B cell (primary cell): ENCODE data around the gene PCBP3. TPM values are rescaled to one million over a fixed set of nuclear protein-coding genes. Genes with fewer than 3 reads are reported as not detected.
A peak's percentile ranks its signal among the peaks of the same experiment; 100 is the strongest.

Experiments used
- ATAC-seq: fragments of 200-7000 bp; cut with Tn5 transposase; one replicate; pipeline ENCODE4 v1.10.0; 2021; ENCODE audit warnings: low read depth, mild to moderate bottlenecking, moderate number of reproducible peaks, moderate library complexity
- CTCF ChIA-PET: fragments of 350-600 bp; sonication (Branson Sonifier 250); formaldehyde crosslinking; loops from one replicate; lab custom pipeline; 2021; ENCODE audit warnings: antibody characterized with exemption, inconsistent platforms; lab: Charles Lee
- POLR2A ChIA-PET: fragments of 350-600 bp; sonication (Branson Sonifier 250); formaldehyde crosslinking; loops from one replicate; lab custom pipeline; 2021; ENCODE audit warnings: antibody characterized with exemption; lab: Charles Lee
- DNase-seq: peaks from one replicate; pipeline ENCODE4 v3.0.0; 2013
- H2AFZ ChIP-seq: 2 replicates; pipeline ENCODE4 v1.6.1; 2012; ENCODE audit warnings: mild to moderate bottlenecking, low read depth, low read length; ENCODE audit not compliant: insufficient read depth, poor library complexity, severe bottlenecking
- H3K27ac ChIP-seq, 2 donors: 1 replicate in 1 of 2; 2 replicates in 1 of 2; pipeline ENCODE4 v1.5.1; 2012 to 2013; ENCODE audit warnings: low read length in 2 of 2, mild to moderate bottlenecking in 2 of 2, moderate library complexity in 1 of 2
- H3K27me3 ChIP-seq, 4 experiments: fragments of 200-600 bp in 1 of 4; sonication (generic) in 1 of 4; replicated peaks in 1 of 4; 1 replicate in 2 of 4; 2 replicates in 2 of 4; pipeline versions ENCODE4 v1.6.1 to v1.7.0; 2013 to 2016; ENCODE audit warnings: low read length in 3 of 4, mild to moderate bottlenecking in 2 of 4, mixed read lengths in 1 of 4, moderate library complexity in 1 of 4; ENCODE audit not compliant: insufficient read depth in 4 of 4, control insufficient read depth in 3 of 4; ENCODE audit errors: control extremely low read depth in 1 of 4
- H3K36me3 ChIP-seq, 2 experiments: replicated peaks in 1 of 2; 1 replicate in 1 of 2; 2 replicates in 1 of 2; pipeline versions ENCODE4 v1.6.1 to v1.7.1; 2013; ENCODE audit warnings: low read length in 1 of 2; ENCODE audit not compliant: insufficient read depth in 2 of 2, control insufficient read depth in 1 of 2; ENCODE audit errors: control extremely low read depth in 1 of 2, extremely low read depth in 1 of 2
- H3K4me1 ChIP-seq, 2 donors: fragments of 200-600 bp in 1 of 2; sonication (generic) in 1 of 2; 1 replicate in 1 of 2; 2 replicates in 1 of 2; pipeline versions ENCODE4 v1.5.1 to v1.6.1; 2013 to 2017; ENCODE audit warnings: low read length in 2 of 2; ENCODE audit not compliant: control insufficient read depth in 2 of 2, insufficient read depth in 2 of 2
- H3K4me2 ChIP-seq: replicated peaks from 2 replicates; pipeline ENCODE3; 2012; ENCODE audit warnings: mild to moderate bottlenecking, low read depth, low read length; ENCODE audit not compliant: poor library complexity, severe bottlenecking
- H3K4me3 ChIP-seq, 5 experiments: fragments of 200-600 bp in 1 of 5; sonication (generic) in 1 of 5; 1 replicate in 3 of 5; 2 replicates in 2 of 5; pipeline versions ENCODE4 v1.5.1 to v1.7.0; 2011 to 2016; ENCODE audit warnings: low read length in 4 of 5, mild to moderate bottlenecking in 4 of 5, low read depth in 2 of 5, control low read depth in 1 of 5, moderate library complexity in 1 of 5; ENCODE audit not compliant: insufficient read depth in 1 of 5; ENCODE audit errors: control extremely low read depth in 1 of 5, extremely low read depth in 1 of 5
- H3K79me2 ChIP-seq: fragments of 200-600 bp; sonication (generic); one replicate; pipeline ENCODE4 v1.6.0; 2016; ENCODE audit warnings: low read length; ENCODE audit not compliant: control insufficient read depth, insufficient read depth
- H3K9ac ChIP-seq: fragments of 200-600 bp; sonication (generic); 2 replicates; pipeline ENCODE4 v1.6.1; 2017; ENCODE audit warnings: mild to moderate bottlenecking, low read length, moderate library complexity
- H3K9me3 ChIP-seq, 3 donors: one replicate each; pipeline versions ENCODE4 v1.6.1 to v1.7.1; 2013; ENCODE audit warnings: low read length in 2 of 3; ENCODE audit not compliant: control insufficient read depth in 2 of 3, insufficient read depth in 1 of 3; ENCODE audit errors: control extremely low read depth in 1 of 3
- H4K20me1 ChIP-seq: 2 replicates; pipeline ENCODE4 v1.6.0; 2012; ENCODE audit warnings: mild to moderate bottlenecking, low read length; ENCODE audit not compliant: insufficient read depth, control insufficient read depth, poor library complexity, severe bottlenecking
- H3K27ac Mint-ChIP-seq: one replicate; pipeline ENCODE4 v1.8.0; 2021; ENCODE audit warnings: mixed read lengths
- H3K27me3 Mint-ChIP-seq: one replicate; pipeline ENCODE4 v1.8.0; 2021; ENCODE audit warnings: mixed read lengths
- H3K4me1 Mint-ChIP-seq: one replicate; pipeline ENCODE4 v1.8.0; 2021; ENCODE audit warnings: mixed read lengths
- H3K4me3 Mint-ChIP-seq: one replicate; pipeline ENCODE4 v1.8.0; 2021; ENCODE audit warnings: mixed read lengths
- H3K9me3 Mint-ChIP-seq: one replicate; pipeline ENCODE4 v1.8.0; 2022; ENCODE audit warnings: mixed read lengths; ENCODE audit not compliant: insufficient read depth
- CTCF ChIP-seq: fragments of 200-600 bp; IDR thresholded peaks from one replicate; pipeline ENCODE4 v1.8.0; 2022; ENCODE audit warnings: antibody characterized with exemption, mild to moderate bottlenecking
- EZH2 ChIP-seq: IDR thresholded peaks from 2 replicates; pipeline ENCODE4 v1.6.1; 2012; ENCODE audit warnings: borderline replicate concordance, low read depth, mild to moderate bottlenecking, moderate library complexity, low read length; ENCODE audit not compliant: insufficient read depth, poor library complexity, severe bottlenecking
- WGBS: methylation state at CpG from one replicate; pipeline ENCODE4 v1.1.5; 2013; ENCODE audit warnings: missing lambda C conversion rate; ENCODE audit not compliant: insufficient coverage; 5-methylcytosine and 5-hydroxymethylcytosine counted together
- intact Hi-C: fragments of 100-400 bp; cut with micrococcal nuclease; formaldehyde crosslinking; loops from one replicate; pipeline ENCODE4 v1.10.0; 2022
- polyA plus RNA-seq: library from polyadenylated mRNA; depleted of rRNA; stranded (reverse); fragments of >200 nt; gene quantifications from 2 replicates; pipeline ENCODE4 v1.2.3, GENCODE V29; 2012
- total RNA-seq, 2 donors: library from RNA; stranded (reverse); fragments of 120-200 nt in 1 of 2; gene quantifications; 1 replicate in 1 of 2; 2 replicates in 1 of 2; pipeline versions ENCODE4 v1.2.3 to v1.2.4, GENCODE V29; 2013 to 2022

The PCBP3 gene
- total and polyA plus RNA-seq, 2 donors (not counting 1 experiment from before 2014, with no cell fraction given): 0.45 to 2.7 TPM

GRCh38 chr21:45974073-45975019 is 330.8 kb downstream of the PCBP3 start:
- no peak overlapping the region for H3K27ac Mint-ChIP-seq
- Histone ChIP-seq H3K4me1 (peaks cover 29 to 35% of the 10 kb centered on the region in 2 donors), H3K36me3 (no peaks in the 10 kb centered on the region), H3K79me2 (no peaks in the 10 kb centered on the region), H3K4me3 (peak overlapping the region in 4 of 5 experiments; percentile 59 to 65 (median 64)), H4K20me1 (no peaks in the 10 kb centered on the region), H3K9ac (peak overlapping the region; percentile 72), H2AFZ (peak overlapping the region; percentile 82), H3K27me3 (peaks cover 0 to 73% (median 25%) of the 10 kb centered on the region in 4 experiments), H3K27ac (peak overlapping the region in 1 of 2 donors; percentile 25), H3K4me2 (peak overlapping the region; percentile 95), H3K9me3 (peaks cover 0 to 17% (median 0%) of the 10 kb centered on the region in 3 donors)
- peak overlapping the region; percentile 87 for H3K4me3 Mint-ChIP-seq
- ATAC-seq (peak; percentile 34), DNase-seq (no peak)
- H3K4me1 Mint-ChIP-seq: peaks cover 10% of the 10 kb centered on the region
- ChIA-PET CTCF (interaction anchor here (1.6 kb wide), 1 partner anchor 22 kb away, joined by 3 read pairs; no protein-coding TSS in a partner anchor), POLR2A (no interaction called here)
- no peaks in the 10 kb centered on the region for H3K9me3 Mint-ChIP-seq
- intact Hi-C loops: no loop called here
- no peak for TF ChIP-seq CTCF
- no peak for TF ChIP-seq EZH2
- WGBS: 2% methylated on average over 59 of the region's 59 CpGs
- H3K27me3 Mint-ChIP-seq: peaks cover 35% of the 10 kb centered on the region
